HPDE6-E6E7 (cell line): ENCODE results near the gene MARCHF9.
"Not testable (repeated sequence)": the region's sequence is repeated elsewhere in the genome, so short reads cannot be mapped to it uniquely, and the experiment has no call there.

ENCODE experiments used
- DNase-seq: peaks from one replicate; pipeline ENCODE4 v3.0.0; 2011; ENCODE audit warnings: missing footprints; ENCODE audit errors: extremely low spot score

The MARCHF9 gene, protein sequence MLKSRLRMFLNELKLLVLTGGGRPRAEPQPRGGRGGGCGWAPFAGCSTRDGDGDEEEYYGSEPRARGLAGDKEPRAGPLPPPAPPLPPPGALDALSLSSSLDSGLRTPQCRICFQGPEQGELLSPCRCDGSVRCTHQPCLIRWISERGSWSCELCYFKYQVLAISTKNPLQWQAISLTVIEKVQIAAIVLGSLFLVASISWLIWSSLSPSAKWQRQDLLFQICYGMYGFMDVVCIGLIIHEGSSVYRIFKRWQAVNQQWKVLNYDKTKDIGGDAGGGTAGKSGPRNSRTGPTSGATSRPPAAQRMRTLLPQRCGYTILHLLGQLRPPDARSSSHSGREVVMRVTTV

GRCh38 chr12:57754411-57755193 is at the start of gene MARCHF9:
Gene MARCHF9, plus strand, starts transcription at chr12:57755103. Its CDS starts 426 bp downstream, at chr12:57755529.
- DNase-seq = peak; percentile 74

GRCh38 chr12:57707250-57707649 is 47.7 kb upstream of the MARCHF9 start:
- DNase-seq = no peak

- no peak for DNase-seq
Observed at GRCh38 chr12:57708296-57708695, 46.6 kb upstream of the MARCHF9 start.

- DNase-seq = no peak
Observed at GRCh38 chr12:57712701-57713100, 42.2 kb upstream of the MARCHF9 start.

DNA sequence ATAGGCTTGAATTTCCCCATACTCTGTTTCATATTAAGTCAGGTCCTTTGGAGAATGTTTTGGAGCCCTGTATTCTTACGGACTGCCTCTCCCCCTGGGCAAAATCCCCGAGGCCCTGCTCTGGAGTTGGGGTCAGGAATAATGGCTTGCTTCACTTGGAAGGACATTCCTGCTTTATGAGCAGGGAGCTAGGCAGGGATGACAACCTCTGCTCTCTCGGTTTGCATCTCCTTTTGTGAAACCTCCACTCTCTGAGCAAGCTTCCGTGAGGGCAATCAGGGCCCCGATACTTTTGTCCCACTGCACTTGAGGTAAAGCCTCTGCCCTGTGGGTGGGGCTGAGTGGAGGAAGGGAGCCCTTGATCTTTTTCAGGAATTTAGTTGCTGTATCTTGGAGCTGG is 41.7 kb upstream of the MARCHF9 start:
- DNase-seq = no peak

GRCh38 chr12:57715036-57715748 is 39.7 kb upstream of the MARCHF9 start:
- not testable (repeated sequence) for DNase-seq

GRCh38 chr12:57715786-57716185 is 39.1 kb upstream of the MARCHF9 start:
- DNase-seq = no peak

DNA sequence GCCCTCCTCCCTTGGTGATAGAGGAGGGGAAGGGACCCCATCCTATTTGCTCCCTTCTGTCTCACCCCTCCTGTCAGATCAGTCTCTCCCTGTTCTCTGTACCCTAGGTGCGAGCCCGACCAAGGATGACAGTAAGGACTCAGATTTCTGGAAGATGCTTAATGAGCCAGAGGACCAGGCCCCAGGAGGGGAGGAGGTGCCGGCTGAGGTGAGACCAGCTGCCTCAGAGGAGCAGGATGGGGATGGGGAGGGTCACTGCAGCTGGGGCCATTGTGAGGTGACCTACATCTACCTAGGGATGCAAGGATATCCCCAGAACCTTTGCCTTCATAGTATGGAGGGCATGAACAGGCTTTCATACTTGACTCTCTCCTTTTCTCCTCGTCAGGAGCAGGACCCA is 38.6 kb upstream of the MARCHF9 start:
- DNase-seq = no peak

DNA sequence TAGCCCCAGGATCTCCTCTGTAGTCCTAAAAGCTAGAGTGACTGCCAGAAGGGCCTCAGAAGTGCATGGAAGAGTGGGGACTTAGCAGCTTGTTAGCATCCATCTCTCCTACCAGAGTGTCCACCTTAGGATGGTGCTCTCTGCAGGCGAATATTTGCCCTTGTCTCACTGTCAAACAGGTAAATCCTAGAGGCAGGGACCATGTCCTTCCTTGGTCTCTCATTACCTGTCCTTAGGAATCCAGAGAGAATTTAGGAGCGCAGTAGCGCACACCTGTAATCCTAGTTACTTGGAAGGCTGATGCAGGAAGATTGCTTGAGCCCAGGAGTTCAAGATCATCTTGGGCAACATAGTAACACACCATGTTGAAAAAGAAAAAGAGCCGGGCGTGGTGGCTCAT is 37.8 kb upstream of the MARCHF9 start:
- no peak for DNase-seq

- no peak for DNase-seq
Observed at GRCh38 chr12:57717846-57718640, 36.9 kb upstream of the MARCHF9 start.

- DNase-seq = no peak
Observed at GRCh38 chr12:57718641-57719528, 36.0 kb upstream of the MARCHF9 start.

GRCh38 chr12:57719777-57720605 is 34.9 kb upstream of the MARCHF9 start:
- no peak for DNase-seq

DNA sequence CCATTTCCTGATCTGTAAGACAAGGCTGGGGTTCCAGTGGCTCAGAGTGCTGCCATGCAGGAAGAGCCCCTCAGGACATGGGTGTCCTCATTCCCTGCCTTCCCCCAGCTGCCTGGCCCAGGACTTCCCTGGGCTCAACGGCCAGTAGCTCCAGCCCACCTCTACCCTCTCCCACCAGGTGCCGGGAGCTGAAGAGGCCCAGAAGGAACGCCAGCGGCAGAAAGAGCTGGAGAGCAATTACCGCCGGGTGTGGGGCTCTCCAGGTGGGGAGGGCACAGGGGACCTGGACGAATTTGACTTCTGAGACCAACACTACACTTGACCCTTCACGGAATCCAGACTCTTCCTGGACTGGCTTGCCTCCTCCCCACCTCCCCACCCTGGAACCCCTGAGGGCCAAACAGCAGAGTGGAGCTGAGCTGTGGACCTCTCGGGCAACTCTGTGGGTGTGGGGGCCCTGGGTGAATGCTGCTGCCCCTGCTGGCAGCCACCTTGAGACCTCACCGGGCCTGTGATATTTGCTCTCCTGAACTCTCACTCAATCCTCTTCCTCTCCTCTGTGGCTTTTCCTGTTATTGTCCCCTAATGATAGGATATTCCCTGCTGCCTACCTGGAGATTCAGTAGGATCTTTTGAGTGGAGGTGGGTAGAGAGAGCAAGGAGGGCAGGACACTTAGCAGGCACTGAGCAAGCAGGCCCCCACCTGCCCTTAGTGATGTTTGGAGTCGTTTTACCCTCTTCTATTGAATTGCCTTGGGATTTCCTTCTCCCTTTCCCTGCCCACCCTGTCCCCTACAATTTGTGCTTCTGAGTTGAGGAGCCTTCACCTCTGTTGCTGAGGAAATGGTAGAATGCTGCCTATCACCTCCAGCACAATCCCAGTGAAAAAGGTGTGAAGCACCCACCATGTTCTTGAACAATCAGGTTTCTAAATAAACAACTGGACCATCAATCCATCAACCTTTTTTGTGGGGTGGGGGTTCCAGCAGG is 34.0 kb upstream of the MARCHF9 start:
- no peak for DNase-seq

- DNase-seq = not testable (repeated sequence)
Observed at GRCh38 chr12:57721846-57722608, 32.9 kb upstream of the MARCHF9 start.

GRCh38 chr12:57722716-57723629 is 31.9 kb upstream of the MARCHF9 start:
- no peak for DNase-seq

DNA sequence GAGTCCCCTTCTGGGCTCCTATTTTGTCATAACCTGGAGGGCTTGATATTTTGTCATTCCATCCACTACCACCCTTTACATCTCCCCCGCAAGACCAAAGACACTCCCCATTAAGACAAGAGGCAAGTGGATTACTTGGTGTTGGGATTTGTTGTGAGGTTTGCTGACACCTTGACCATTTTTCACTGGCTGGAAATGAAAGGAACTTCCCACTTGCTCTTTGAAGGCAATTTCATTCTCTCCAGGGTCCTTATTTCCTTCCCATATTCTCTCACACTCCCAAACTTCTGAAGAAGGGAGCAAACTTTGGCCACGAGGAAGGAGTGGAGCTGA is 31.3 kb upstream of the MARCHF9 start:
- DNase-seq = no peak
